Esophagus squamous epithelium (tissue), 4 donors: ENCODE results near the gene SLC39A13.

ENCODE experiments used
- CTCF ChIP-seq, 6 experiments: fragments of 450-650 bp in 4 of 6; fragments of 200-600 bp in 2 of 6; sonication (generic) in 2 of 6; IDR thresholded peaks; one replicate each; pipeline ENCODE4 v1.5.1; 2016 to 2019; ENCODE audit warnings: antibody characterized with exemption in 6 of 6, mild to moderate bottlenecking in 4 of 6, moderate library complexity in 4 of 6
- POLR2A ChIP-seq, 4 donors: fragments of 450-650 bp; IDR thresholded peaks; one replicate each; pipeline ENCODE4 v1.6.1; 2017; ENCODE audit warnings: antibody characterized with exemption in 4 of 4, mild to moderate bottlenecking in 4 of 4, moderate library complexity in 3 of 4

DNA sequence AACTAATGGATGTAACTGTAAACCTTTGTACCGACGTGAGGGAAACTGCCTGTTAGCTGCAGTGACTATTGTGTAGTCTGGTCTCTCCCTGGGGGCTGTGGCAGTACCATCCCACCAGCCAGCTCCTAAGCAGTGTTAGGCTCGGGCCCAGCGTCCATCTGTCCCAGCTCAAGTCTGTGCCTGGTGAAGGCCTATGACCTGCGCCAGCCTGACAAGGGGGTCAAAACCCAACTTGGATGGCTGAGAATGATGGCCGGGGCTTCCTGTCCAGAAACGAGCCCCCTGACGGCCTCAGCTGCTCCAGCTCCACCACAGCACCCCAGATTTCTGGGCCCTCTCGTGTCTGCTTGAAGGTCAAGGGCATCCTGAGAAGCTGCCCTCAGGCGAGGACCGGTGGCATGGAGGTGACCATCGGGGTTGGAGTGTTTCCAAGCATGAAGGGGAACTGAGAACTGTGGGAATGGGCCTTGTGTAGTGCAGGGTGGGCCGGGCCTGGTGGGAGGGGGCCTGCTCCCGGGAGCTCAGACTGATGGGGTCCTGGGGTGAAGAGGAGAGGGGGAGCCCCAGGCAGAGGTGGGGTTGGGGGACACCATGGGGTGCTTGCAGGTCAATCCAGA, 15.7 kb upstream of the SLC39A13 start:
- TF ChIP-seq POLR2A (IDR thresholded peaks at IDR 0.05): no peak
- TF ChIP-seq CTCF (IDR thresholded peaks at IDR 0.05): no peak
